ENCODE measurements around the gene C17orf58.

C17orf58 gene

DNA sequence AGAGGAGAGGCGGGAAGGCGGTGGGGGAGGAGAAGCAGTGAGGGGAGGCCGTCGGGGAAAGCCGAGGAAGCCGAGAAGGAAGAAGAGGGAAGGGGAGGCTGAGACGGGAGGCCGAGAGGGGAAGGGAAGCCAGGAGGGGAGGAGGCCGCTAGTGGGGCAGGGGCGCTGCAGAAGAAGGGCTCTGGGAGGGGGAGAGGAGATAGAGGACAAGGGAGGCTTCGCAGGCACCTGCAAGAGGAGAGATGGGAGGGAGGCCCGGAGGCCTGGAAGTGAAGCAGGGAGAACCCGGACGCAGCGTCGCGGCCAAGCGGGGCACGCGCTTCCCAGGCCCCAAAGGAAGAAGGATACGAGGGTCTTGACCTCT lies 2.3 kb downstream of the C17orf58 start:
- no peaks in the 10 kb centered on the region for H3K36me3 ChIP-seq (ENCODE audit: control insufficient read depth, insufficient read depth, low read length)
- H3K4me2 ChIP-seq (ENCODE audit: low read length) = peak overlapping the region; percentile 88
- peak overlapping the region; percentile 90 for H3K9ac ChIP-seq
- peaks cover 9% of the 10 kb centered on the region for H3K4me1 ChIP-seq
- H3K4me3 ChIP-seq (ENCODE audit: low read depth, low read length) = peak overlapping the region; percentile 70
- peak overlapping the region; percentile 95 for H3K27ac ChIP-seq
- H3K79me2 ChIP-seq = no peaks in the 10 kb centered on the region
- TF ChIP-seq, protein P1, sequence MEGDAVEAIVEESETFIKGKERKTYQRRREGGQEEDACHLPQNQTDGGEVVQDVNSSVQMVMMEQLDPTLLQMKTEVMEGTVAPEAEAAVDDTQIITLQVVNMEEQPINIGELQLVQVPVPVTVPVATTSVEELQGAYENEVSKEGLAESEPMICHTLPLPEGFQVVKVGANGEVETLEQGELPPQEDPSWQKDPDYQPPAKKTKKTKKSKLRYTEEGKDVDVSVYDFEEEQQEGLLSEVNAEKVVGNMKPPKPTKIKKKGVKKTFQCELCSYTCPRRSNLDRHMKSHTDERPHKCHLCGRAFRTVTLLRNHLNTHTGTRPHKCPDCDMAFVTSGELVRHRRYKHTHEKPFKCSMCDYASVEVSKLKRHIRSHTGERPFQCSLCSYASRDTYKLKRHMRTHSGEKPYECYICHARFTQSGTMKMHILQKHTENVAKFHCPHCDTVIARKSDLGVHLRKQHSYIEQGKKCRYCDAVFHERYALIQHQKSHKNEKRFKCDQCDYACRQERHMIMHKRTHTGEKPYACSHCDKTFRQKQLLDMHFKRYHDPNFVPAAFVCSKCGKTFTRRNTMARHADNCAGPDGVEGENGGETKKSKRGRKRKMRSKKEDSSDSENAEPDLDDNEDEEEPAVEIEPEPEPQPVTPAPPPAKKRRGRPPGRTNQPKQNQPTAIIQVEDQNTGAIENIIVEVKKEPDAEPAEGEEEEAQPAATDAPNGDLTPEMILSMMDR (IDR thresholded peaks at IDR 0.05) = no peak
- H3K27me3 ChIP-seq (ENCODE audit: control insufficient read depth, insufficient read depth, low read length) = no peaks in the 10 kb centered on the region
- peak overlapping the region; percentile 93 for H2AFZ ChIP-seq
- no peaks in the 10 kb centered on the region for H3K9me3 ChIP-seq (ENCODE audit: control insufficient read depth, low read length)

DNA sequence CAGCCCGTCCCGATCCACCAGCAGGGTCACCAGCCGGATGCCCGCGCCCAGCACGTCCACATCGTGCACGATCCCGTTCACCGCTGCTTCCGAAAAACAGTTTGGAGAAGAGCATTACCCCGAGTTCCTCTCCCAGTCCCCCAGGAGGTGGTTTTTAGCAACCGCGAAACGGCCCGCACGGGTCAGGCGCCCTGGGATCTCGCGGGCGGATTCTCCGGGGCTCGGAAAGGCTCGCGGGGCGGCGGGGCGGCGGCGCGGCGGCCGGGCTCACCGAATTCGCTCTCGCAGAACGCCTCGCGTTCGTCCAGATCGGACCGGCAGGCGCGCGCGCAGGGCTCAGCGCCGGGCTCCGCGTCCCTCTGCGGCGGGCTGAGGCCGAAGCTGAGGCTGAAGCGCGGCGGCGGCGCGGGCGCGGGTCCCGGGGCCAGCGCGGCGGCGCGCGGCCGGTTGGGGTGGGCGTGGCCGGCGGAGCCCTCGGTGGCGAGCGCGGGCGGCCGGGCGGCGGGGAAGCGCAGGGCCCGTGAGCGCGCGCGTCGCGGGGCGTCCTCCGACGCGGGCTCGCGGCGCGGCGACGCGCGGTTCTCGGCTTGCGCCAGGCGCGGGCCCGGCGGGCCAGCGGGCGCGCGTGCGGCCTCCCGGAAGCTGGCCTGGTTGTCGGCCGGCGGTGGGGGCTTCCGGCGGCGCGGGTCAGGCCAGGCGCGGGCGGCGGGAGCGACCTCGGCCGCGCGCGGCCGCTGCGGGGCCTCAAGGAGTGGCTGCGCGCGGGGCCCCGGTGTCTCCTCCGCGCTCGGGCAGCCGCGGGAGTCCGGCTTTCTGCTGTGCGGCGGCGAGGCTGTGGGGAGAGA lies 2.9 kb downstream of the C17orf58 start:
- Histone ChIP-seq H3K9me3 (ENCODE audit: control insufficient read depth, low read length) (no peaks in the 10 kb centered on the region), H2AFZ (peak overlapping the region; percentile 99), H3K4me2 (ENCODE audit: low read length) (peak overlapping the region; percentile 88), H3K4me3 (ENCODE audit: low read depth, low read length) (peak overlapping the region; percentile 78), H3K36me3 (ENCODE audit: control insufficient read depth, insufficient read depth, low read length) (no peaks in the 10 kb centered on the region), H3K9ac (peak overlapping the region; percentile 90), H3K79me2 (no peaks in the 10 kb centered on the region), H3K4me1 (peaks cover 9% of the 10 kb centered on the region), H3K27me3 (ENCODE audit: control insufficient read depth, insufficient read depth, low read length) (no peaks in the 10 kb centered on the region), H3K27ac (peak overlapping the region; percentile 95)
- TF ChIP-seq, protein P1 (IDR thresholded peaks at IDR 0.05) = no peak

DNA sequence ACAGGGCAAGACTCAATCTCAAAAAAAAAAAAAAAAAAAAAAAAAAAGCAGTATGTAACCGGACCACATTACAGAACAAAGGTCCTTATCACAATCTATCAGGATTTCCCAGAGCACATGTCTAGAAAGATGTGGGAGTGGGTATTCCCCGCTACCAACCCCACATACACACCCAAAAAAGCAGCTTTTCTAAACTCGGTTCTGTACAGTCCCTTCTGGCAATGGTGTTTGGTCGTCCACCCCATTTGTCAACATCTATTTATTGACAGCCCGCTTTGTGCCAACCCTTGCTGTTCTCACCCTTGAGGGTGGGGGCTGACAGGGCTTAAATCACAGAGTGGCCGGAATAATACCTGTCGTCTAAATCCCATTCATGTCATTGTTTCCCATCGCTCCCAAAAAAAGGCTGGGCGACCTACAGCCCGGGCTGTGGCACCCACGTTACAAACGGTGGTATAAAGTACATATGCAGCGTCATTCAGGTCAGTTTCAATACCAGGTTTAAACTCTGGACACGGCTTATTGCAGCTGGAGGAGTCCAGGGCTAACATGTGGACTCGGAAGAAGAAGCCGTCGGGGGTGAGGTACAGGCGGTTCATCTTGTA lies 3.6 kb downstream of the C17orf58 start:
- Histone ChIP-seq H3K9ac (no peak overlapping the region), H3K79me2 (no peaks in the 10 kb centered on the region), H3K27ac (peak overlapping the region; percentile 93), H3K36me3 (ENCODE audit: control insufficient read depth, insufficient read depth, low read length) (no peaks in the 10 kb centered on the region), H3K4me2 (ENCODE audit: low read length) (peak overlapping the region; percentile 87), H3K9me3 (ENCODE audit: control insufficient read depth, low read length) (no peaks in the 10 kb centered on the region), H2AFZ (peak overlapping the region; percentile 99), H3K4me3 (ENCODE audit: low read depth, low read length) (peak overlapping the region; percentile 78), H3K27me3 (ENCODE audit: control insufficient read depth, insufficient read depth, low read length) (no peaks in the 10 kb centered on the region), H3K4me1 (peaks cover 9% of the 10 kb centered on the region)
- TF ChIP-seq, protein P1 (IDR thresholded peaks at IDR 0.05) = no peak

DNA sequence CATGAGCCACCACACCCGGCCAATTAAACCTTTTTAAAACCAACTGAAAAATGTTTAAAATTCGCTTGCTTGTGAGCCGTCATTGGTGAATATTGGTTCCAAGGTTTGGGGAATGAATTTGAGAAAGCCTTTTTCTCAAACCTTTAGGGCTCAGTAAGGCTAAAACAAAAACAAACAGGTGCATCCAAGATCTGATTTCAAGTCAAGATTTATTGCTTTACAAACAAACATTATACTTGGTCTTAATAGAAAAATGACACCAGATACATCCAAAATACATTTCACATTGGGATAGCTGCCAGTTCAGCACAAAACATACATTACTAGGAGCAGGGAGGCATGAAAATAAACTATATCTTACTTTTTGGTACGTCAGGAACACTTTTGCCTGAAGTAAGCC lies 5.4 kb downstream of the C17orf58 start:
- Histone ChIP-seq H3K9ac (no peak overlapping the region), H3K79me2 (no peaks in the 10 kb centered on the region), H3K4me3 (ENCODE audit: low read depth, low read length) (no peak overlapping the region), H3K4me1 (peaks cover 9% of the 10 kb centered on the region), H2AFZ (no peak overlapping the region), H3K27me3 (ENCODE audit: control insufficient read depth, insufficient read depth, low read length) (no peaks in the 10 kb centered on the region), H3K9me3 (ENCODE audit: control insufficient read depth, low read length) (no peaks in the 10 kb centered on the region), H3K4me2 (ENCODE audit: low read length) (no peak overlapping the region), H3K36me3 (ENCODE audit: control insufficient read depth, insufficient read depth, low read length) (no peaks in the 10 kb centered on the region), H3K27ac (no peak overlapping the region)
- TF ChIP-seq, protein P1 (IDR thresholded peaks at IDR 0.05) = no peak
